Kidney (tissue), 14 donors: ENCODE results near the gene NPSR1. TPM values are rescaled to one million over a fixed set of nuclear protein-coding genes. Genes with fewer than 3 reads are reported as not detected.

Experiments
- DNase-seq, 5 donors: peaks; one replicate each; pipeline ENCODE4 v3.0.0-alpha.2; 2013 to 2020
- FAIRE-seq: peaks from 2 replicates; lab custom pipeline; 2012; peaks lifted over from hg19 to GRCh38; lab: Jason Lieb, UNC
- H3K27ac ChIP-seq, 2 donors: one replicate each; pipeline ENCODE4 v1.7.0; 2013; ENCODE audit warnings: low read depth in 2 of 2, low read length in 2 of 2, inconsistent platforms in 1 of 2
- H3K27me3 ChIP-seq: one replicate; pipeline ENCODE4 v1.7.1; 2013; ENCODE audit warnings: low read length, inconsistent platforms; ENCODE audit not compliant: control insufficient read depth, insufficient read depth
- H3K36me3 ChIP-seq, 3 donors: one replicate each; pipeline versions ENCODE4 v1.7.0 to v1.7.1; 2013; ENCODE audit warnings: low read length in 3 of 3, control low read depth in 1 of 3, inconsistent platforms in 1 of 3; ENCODE audit not compliant: insufficient read depth in 3 of 3, control insufficient read depth in 2 of 3
- H3K4me1 ChIP-seq, 3 donors: one replicate each; pipeline versions ENCODE4 v1.7.0 to v1.7.1; 2013; ENCODE audit warnings: low read length in 3 of 3, inconsistent platforms in 1 of 3, low read depth in 1 of 3; ENCODE audit not compliant: control insufficient read depth in 2 of 3, insufficient read depth in 2 of 3
- H3K4me3 ChIP-seq, 3 donors: one replicate each; pipeline versions ENCODE4 v1.7.0 to v1.8.1; 2013; ENCODE audit warnings: low read length in 3 of 3, control low read depth in 1 of 3, inconsistent platforms in 1 of 3
- H3K9ac ChIP-seq, 3 donors: one replicate each; pipeline versions ENCODE4 v1.7.0 to v1.7.1; 2013; ENCODE audit warnings: low read length in 3 of 3, control low read depth in 1 of 3, inconsistent platforms in 1 of 3
- H3K9me3 ChIP-seq, 3 donors: one replicate each; pipeline versions ENCODE4 v1.7.0 to v1.7.1; 2013; ENCODE audit warnings: low read length in 3 of 3, control low read depth in 1 of 3, inconsistent platforms in 1 of 3; ENCODE audit not compliant: control insufficient read depth in 2 of 3, insufficient read depth in 1 of 3
- CTCF ChIP-seq: IDR thresholded peaks from 3 replicates; pipeline ENCODE4 v1.5.1; 2012; ENCODE audit warnings: mild to moderate bottlenecking, moderate library complexity, borderline replicate concordance; ENCODE audit not compliant: insufficient read depth; ENCODE audit errors: extremely low read depth
- intact Hi-C: fragments of 100-400 bp; cut with DNase I; formaldehyde crosslinking; loops from one replicate; pipeline ENCODE4 v1.11.1; 2022
- polyA plus RNA-seq: library from polyadenylated mRNA; stranded (reverse); fragments of 350-450 nt; fragmentation: Illumina TruSeq; extraction: RNeasy Lipid Tissue Mini Kit (QIAGEN cat#74804); gene quantifications from one replicate; pipeline ENCODE4 v1.2.3, GENCODE V29; 2014; ENCODE audit warnings: low read depth, low replicate concordance; ENCODE audit not compliant: insufficient read depth
- total RNA-seq: library from RNA; stranded (reverse); fragmentation: NEBNext Ultra II Directional; extraction: Animal tissue kit (Norgen Biotek cat#: 25700); gene quantifications from one replicate; pipeline ENCODE4 v1.2.1, GENCODE V29; 2021
- donor health status: control.
- donor health status: control.
- donor health status: control.
- donor health status: control.
- donor health status: control.
- donor health status: DM: yes; HTN: yes; CAD: no.
- donor health status: Normal renal cell carcinoma (clear cell type).

The NPSR1 gene
- total and polyA plus RNA-seq, 2 donors from 2014 or later: not detected

- no peaks in the 10 kb centered on the region for H3K36me3 ChIP-seq
- no peak overlapping the region for H3K27ac ChIP-seq
- H3K4me1 ChIP-seq: peaks cover 2 to 6% (median 3%) of the 10 kb centered on the region in 3 donors
- no peak overlapping the region for H3K4me3 ChIP-seq
- FAIRE-seq (no peak), DNase-seq (no peak)
- H3K9ac ChIP-seq: no peak overlapping the region
- no peak for TF ChIP-seq CTCF
- H3K27me3 ChIP-seq: no peaks in the 10 kb centered on the region
- intact Hi-C loops: no loop called here
- H3K9me3 ChIP-seq: no peaks in the 10 kb centered on the region
These were observed 92.2 kb downstream of the NPSR1 start for GRCh38 chr7:34750209-34750608.

GRCh38 chr7:34750636-34751035 is 92.6 kb downstream of the NPSR1 start:
- no peak for DNase-seq
- no peak overlapping the region for H3K27ac ChIP-seq
- no peaks in the 10 kb centered on the region for H3K36me3 ChIP-seq
- no peak overlapping the region for H3K4me3 ChIP-seq
- intact Hi-C loops: no loop called here
- no peaks in the 10 kb centered on the region for H3K9me3 ChIP-seq
- peaks cover 2 to 6% (median 3%) of the 10 kb centered on the region in 3 donors for H3K4me1 ChIP-seq
- H3K27me3 ChIP-seq: no peaks in the 10 kb centered on the region
- FAIRE-seq: no peak
- no peak overlapping the region for H3K9ac ChIP-seq
- TF ChIP-seq CTCF: no peak

- peak overlapping the region; percentile 8 to 13 for H3K27ac ChIP-seq
- H3K9me3 ChIP-seq: no peaks in the 10 kb centered on the region
- H3K4me1 ChIP-seq: peaks cover 2 to 8% (median 3%) of the 10 kb centered on the region in 3 donors
- DNase-seq: peak in 2 of 5 donors; percentile 59 to 67
- H3K9ac ChIP-seq: no peak overlapping the region
- no peak for TF ChIP-seq CTCF
- no peaks in the 10 kb centered on the region for H3K27me3 ChIP-seq
- FAIRE-seq: no peak
- no peak overlapping the region for H3K4me3 ChIP-seq
- no peaks in the 10 kb centered on the region for H3K36me3 ChIP-seq
- intact Hi-C loops: no loop called here
These were observed 94.0 kb downstream of the NPSR1 start for GRCh38 chr7:34751725-34752643.
